PC-3 (cell line): ENCODE data around the gene YIF1B. TPM values are rescaled to one million over a fixed set of nuclear protein-coding genes. Genes with fewer than 3 reads are reported as not detected.

Experiments used
- ATAC-seq: fragments of 200-7000 bp; cut with Tn5 transposase; 2 replicates; pipeline ENCODE4 v1.9.1; 2020; ENCODE audit warnings: mild to moderate bottlenecking, moderate library complexity
- BruUV-seq: library from RNA; stranded (reverse); fragments of 400-500 nt; replicated peaks from 2 replicates; lab custom pipeline; 2021; lab: Mats Ljungman, UMichigan
- CTCF ChIA-PET: fragments of 300-600 bp; sonication (Branson Sonifier 250); formaldehyde crosslinking; loops from one replicate; lab custom pipeline; 2022; ENCODE audit warnings: antibody characterized with exemption; lab: Charles Lee
- POLR2A ChIA-PET: fragments of 300-600 bp; sonication (Branson Sonifier 250); formaldehyde crosslinking; loops from one replicate; lab custom pipeline; 2022; ENCODE audit warnings: antibody characterized with exemption; ENCODE audit not compliant: unreplicated experiment; lab: Charles Lee
- DNase-seq: peaks from one replicate; pipeline ENCODE4 v3.0.0-alpha.2; 2015
- H2AFZ ChIP-seq: fragments of 300-600 bp; sonication (generic); 2 replicates; pipeline ENCODE4 v1.6.0; 2016; ENCODE audit warnings: antibody characterized with exemption, low read length
- H3F3A ChIP-seq: fragments of 300-600 bp; sonication (generic); one replicate; pipeline ENCODE4 v1.6.0; 2017; ENCODE audit warnings: antibody characterized with exemption, low read length, control low read depth, mild to moderate bottlenecking; ENCODE audit not compliant: unreplicated experiment
- H3K27ac ChIP-seq: fragments of 300-600 bp; sonication (generic); 2 replicates; pipeline ENCODE4 v1.5.1; 2016; ENCODE audit warnings: mild to moderate bottlenecking, low read length
- H3K27me3 ChIP-seq: fragments of 300-600 bp; sonication (generic); 2 replicates; pipeline ENCODE4 v1.6.1; 2016; ENCODE audit warnings: low read length, mixed read lengths
- H3K36me3 ChIP-seq: fragments of 300-600 bp; sonication (generic); 2 replicates; pipeline ENCODE4 v1.6.1; 2016; ENCODE audit warnings: low read depth, mixed run types, low read length, mixed read lengths
- H3K4me1 ChIP-seq: fragments of 300-600 bp; sonication (generic); 2 replicates; pipeline ENCODE4 v1.5.1; 2016; ENCODE audit warnings: low read length; ENCODE audit not compliant: insufficient read depth
- H3K4me2 ChIP-seq: fragments of 300-600 bp; sonication (generic); 2 replicates; pipeline ENCODE4 v1.6.0; 2016; ENCODE audit warnings: low read length
- H3K4me3 ChIP-seq: fragments of 300-600 bp; sonication (generic); 2 replicates; pipeline ENCODE4 v1.5.1; 2016; ENCODE audit warnings: mild to moderate bottlenecking, low read length, mixed read lengths
- H3K79me2 ChIP-seq: fragments of 300-600 bp; sonication (generic); 2 replicates; pipeline ENCODE4 v1.6.1; 2017; ENCODE audit warnings: low read length, mixed read lengths
- H3K9ac ChIP-seq: fragments of 300-600 bp; sonication (generic); 2 replicates; pipeline ENCODE4 v1.6.0; 2016; ENCODE audit warnings: mild to moderate bottlenecking, low read length
- H3K9me2 ChIP-seq: fragments of 300-600 bp; sonication (generic); replicated peaks from 2 replicates; pipeline ENCODE4 v1.6.1; 2016; ENCODE audit warnings: mixed run types, low read length, mixed read lengths
- H3K9me3 ChIP-seq: fragments of 300-600 bp; sonication (generic); 2 replicates; pipeline ENCODE4 v1.6.1; 2016; ENCODE audit warnings: low read length, mixed read lengths
- H4K20me1 ChIP-seq: fragments of 300-600 bp; sonication (generic); 2 replicates; pipeline ENCODE4 v1.6.1; 2016; ENCODE audit warnings: low read length, mixed read lengths
- CTCF ChIP-seq: fragments of 300-600 bp; sonication (generic); conservative IDR thresholded peaks from 2 replicates; pipeline ENCODE4 v1.5.1; 2017; ENCODE audit warnings: antibody characterized with exemption, low read depth, mild to moderate bottlenecking, low read length
- EZH2 ChIP-seq: fragments of 300-600 bp; sonication (generic); IDR thresholded peaks from one replicate; pipeline ENCODE4 v1.6.1; 2017; ENCODE audit warnings: antibody characterized with exemption, mild to moderate bottlenecking, low read length; ENCODE audit not compliant: unreplicated experiment
- EZH2phosphoT487 ChIP-seq: fragments of 300-600 bp; sonication (generic); IDR thresholded peaks from 2 replicates; pipeline ENCODE4 v1.6.1; 2018; ENCODE audit warnings: mild to moderate bottlenecking, antibody characterized with exemption, low read length, borderline replicate concordance
- intact Hi-C: fragments of 100-400 bp; cut with micrococcal nuclease; formaldehyde crosslinking; loops from 2 replicates; pipeline ENCODE4 v1.9.0; 2023
- total RNA-seq: library from RNA; depleted of rRNA; stranded (reverse); fragments of >200 nt; gene quantifications from 2 replicates; pipeline ENCODE4 v1.2.3, GENCODE V29; 2014

Gene YIF1B
- total RNA-seq, 1 experiment from 2014 or later = 72.3 TPM

DNA sequence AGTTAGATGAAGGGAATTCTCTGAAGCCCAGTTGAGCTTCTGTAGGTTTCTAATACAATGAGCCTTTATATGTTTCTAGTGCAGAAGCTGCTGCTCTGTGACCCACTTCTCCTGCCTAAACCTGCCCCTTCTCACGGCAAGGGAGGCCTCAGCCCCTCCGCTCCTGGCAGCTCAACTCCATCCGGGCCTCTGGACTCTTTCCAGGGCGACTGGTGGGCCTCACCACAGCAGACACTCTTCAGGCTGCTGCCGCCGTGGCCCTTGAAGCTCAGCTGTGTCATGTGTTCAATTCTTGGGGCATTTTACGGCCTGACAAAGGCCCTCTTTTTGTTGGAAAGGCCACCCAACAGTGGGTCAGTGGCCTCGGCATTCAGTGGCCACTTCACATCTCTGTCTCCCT, 21.7 kb downstream of the YIF1B start:
- Histone ChIP-seq H3K4me3 (no peak overlapping the region), H3K79me2 (peaks cover 13% of the 10 kb centered on the region), H3K27me3 (no peaks in the 10 kb centered on the region), H4K20me1 (no peaks in the 10 kb centered on the region), H3K9ac (no peak overlapping the region), H3K9me3 (no peaks in the 10 kb centered on the region), H2AFZ (no peak overlapping the region), H3K27ac (no peak overlapping the region), H3K36me3 (peaks cover 13% of the 10 kb centered on the region), H3K9me2 (no peaks in the 10 kb centered on the region), H3K4me2 (no peak overlapping the region), H3K4me1 (peaks cover 42% of the 10 kb centered on the region), H3F3A (peaks cover 7% of the 10 kb centered on the region)
- BruUV-seq = no TSS peak
- ChIA-PET POLR2A (no interaction called here), CTCF (no interaction called here)
- no peak for ATAC-seq
- no peak for DNase-seq
- intact Hi-C loops = loop anchor here (10.0 kb wide), 1 partner anchor 49 kb away; no protein-coding TSS in a partner anchor
- TF ChIP-seq EZH2 (no peak), EZH2phosphoT487 (no peak), CTCF (no peak)

- no peak for TF ChIP-seq EZH2phosphoT487
- no peak for TF ChIP-seq CTCF
- no peak for TF ChIP-seq EZH2
- H3K27ac ChIP-seq = no peak overlapping the region
- H3K9me3 ChIP-seq = no peaks in the 10 kb centered on the region
- no peak for DNase-seq
- no TSS peak for BruUV-seq
- intact Hi-C loops = loop anchor here (10.0 kb wide), 1 partner anchor 48 kb away; no protein-coding TSS in a partner anchor
- H3K4me3 ChIP-seq = no peak overlapping the region
- no peaks in the 10 kb centered on the region for H3K27me3 ChIP-seq
- no peak for ATAC-seq
- ChIA-PET POLR2A (no interaction called here), CTCF (no interaction called here)
- no peak overlapping the region for H2AFZ ChIP-seq
- H4K20me1 ChIP-seq = no peaks in the 10 kb centered on the region
- no peak overlapping the region for H3K4me2 ChIP-seq
- no peak overlapping the region for H3K9ac ChIP-seq
- peaks cover 13% of the 10 kb centered on the region for H3K36me3 ChIP-seq
- H3K79me2 ChIP-seq = peaks cover 20% of the 10 kb centered on the region
- peaks cover 7% of the 10 kb centered on the region for H3F3A ChIP-seq
- peaks cover 34% of the 10 kb centered on the region for H3K4me1 ChIP-seq
- H3K9me2 ChIP-seq = no peaks in the 10 kb centered on the region
Observed at GRCh38 chr19:38293281-38293680, 22.5 kb downstream of the YIF1B start.

DNA sequence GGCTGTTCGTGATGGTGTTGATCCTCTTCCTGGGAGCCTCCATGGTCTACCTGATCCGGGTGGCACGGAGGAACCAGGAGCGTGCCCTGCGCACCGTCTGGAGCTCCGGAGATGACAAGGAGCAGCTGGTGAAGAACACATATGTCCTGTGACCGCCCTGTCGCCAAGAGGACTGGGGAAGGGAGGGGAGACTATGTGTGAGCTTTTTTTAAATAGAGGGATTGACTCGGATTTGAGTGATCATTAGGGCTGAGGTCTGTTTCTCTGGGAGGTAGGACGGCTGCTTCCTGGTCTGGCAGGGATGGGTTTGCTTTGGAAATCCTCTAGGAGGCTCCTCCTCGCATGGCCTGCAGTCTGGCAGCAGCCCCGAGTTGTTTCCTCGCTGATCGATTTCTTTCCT, 23.9 kb downstream of the YIF1B start:
- Histone ChIP-seq H3K9ac (peak overlapping the region; percentile 60; the same call in 1 of the 2 replicates), H3K9me2 (no peaks in the 10 kb centered on the region), H3K27me3 (no peaks in the 10 kb centered on the region), H3K4me2 (no peak overlapping the region), H3K27ac (peak overlapping the region; percentile 93), H4K20me1 (no peaks in the 10 kb centered on the region), H3K79me2 (peaks cover 29% of the 10 kb centered on the region), H3F3A (peaks cover 7% of the 10 kb centered on the region), H3K4me1 (peaks cover 27% of the 10 kb centered on the region), H3K36me3 (peaks cover 18% of the 10 kb centered on the region), H2AFZ (no peak overlapping the region), H3K4me3 (no peak overlapping the region), H3K9me3 (no peaks in the 10 kb centered on the region)
- BruUV-seq = no TSS peak
- ChIA-PET CTCF (no interaction called here), POLR2A (no interaction called here)
- TF ChIP-seq EZH2 (no peak), EZH2phosphoT487 (no peak), CTCF (no peak)
- DNase-seq (no peak), ATAC-seq (no peak)
- intact Hi-C loops = loop anchor here (10.0 kb wide), 1 partner anchor 47 kb away; no protein-coding TSS in a partner anchor
